OCI-LY1 (cell line): ENCODE measurements around the gene PACRG.

Experiments used
- H2AFZ ChIP-seq: fragments of 200-600 bp; sonication (generic), shearing (Covaris generic); 2 replicates; pipeline ENCODE4 v1.6.0; 2014; ENCODE audit warnings: antibody characterized with exemption, mild to moderate bottlenecking, low read length
- H3F3A ChIP-seq: fragments of 200-600 bp; sonication (generic), shearing (Covaris generic); 2 replicates; pipeline ENCODE4 v1.6.0; 2014; ENCODE audit warnings: mild to moderate bottlenecking, antibody characterized with exemption, low read length, moderate library complexity; ENCODE audit not compliant: insufficient read depth
- H3K27ac ChIP-seq: fragments of 200-600 bp; sonication (generic); 2 replicates; pipeline ENCODE4 v1.5.1; 2014; ENCODE audit warnings: low read length, mixed run types, mild to moderate bottlenecking, low read depth; ENCODE audit not compliant: poor library complexity, severe bottlenecking
- H3K27me3 ChIP-seq: fragments of 200-600 bp; sonication (generic); 2 replicates; pipeline ENCODE4 v1.6.0; 2014; ENCODE audit warnings: antibody characterized with exemption, mild to moderate bottlenecking, low read length, moderate library complexity; ENCODE audit not compliant: insufficient read depth
- H3K36me3 ChIP-seq: fragments of 200-600 bp; sonication (generic); 2 replicates; pipeline ENCODE4 v1.6.1; 2014; ENCODE audit warnings: mild to moderate bottlenecking, antibody characterized with exemption, low read length, moderate library complexity, mixed read lengths; ENCODE audit not compliant: insufficient read depth
- H3K4me1 ChIP-seq: fragments of 200-600 bp; sonication (generic); 2 replicates; pipeline ENCODE4 v1.5.1; 2014; ENCODE audit warnings: mild to moderate bottlenecking, low read length, moderate library complexity; ENCODE audit not compliant: insufficient read depth, severe bottlenecking
- H3K4me2 ChIP-seq: fragments of 200-600 bp; sonication (generic), shearing (Covaris generic); 2 replicates; pipeline ENCODE4 v1.6.1; 2014; ENCODE audit warnings: low read length
- H3K4me3 ChIP-seq: fragments of 200-600 bp; sonication (generic); 2 replicates; pipeline ENCODE4 v1.5.1; 2014; ENCODE audit warnings: low read length, low read depth, mild to moderate bottlenecking, mixed read lengths; ENCODE audit not compliant: poor library complexity, severe bottlenecking
- H3K79me2 ChIP-seq: fragments of 200-600 bp; shearing (Covaris generic); 2 replicates; pipeline ENCODE4 v1.6.1; 2016; ENCODE audit warnings: mixed run types, low read length, mixed read lengths; ENCODE audit not compliant: insufficient read depth
- H3K9ac ChIP-seq: fragments of 200-600 bp; sonication (generic), shearing (Covaris generic); 2 replicates; pipeline ENCODE4 v1.6.1; 2014; ENCODE audit warnings: mild to moderate bottlenecking, low read length, mixed read lengths
- H3K9me2 ChIP-seq: fragments of 200-600 bp; sonication (generic), shearing (Covaris generic); 2 replicates; pipeline ENCODE4 v1.6.1; 2014; ENCODE audit warnings: low read depth, mild to moderate bottlenecking, low read length, mixed read lengths
- H3K9me3 ChIP-seq: fragments of 200-600 bp; shearing (Covaris generic); 2 replicates; pipeline ENCODE4 v1.6.1; 2014; ENCODE audit warnings: low read length, mixed read lengths
- H4K20me1 ChIP-seq: fragments of 200-600 bp; sonication (generic), shearing (Covaris generic); 2 replicates; pipeline ENCODE4 v1.6.0; 2016; ENCODE audit warnings: mild to moderate bottlenecking, low read length; ENCODE audit not compliant: insufficient read depth
- EZH2 ChIP-seq: fragments of 200-600 bp; sonication (generic), shearing (Covaris generic); IDR thresholded peaks from 2 replicates; pipeline ENCODE4 v1.8.0; 2017; ENCODE audit warnings: borderline replicate concordance, mixed run types, mild to moderate bottlenecking, antibody characterized with exemption, low read length, moderate library complexity, mixed read lengths
- TF ChIP-seq, protein P1 (sequence below): fragments of 200-600 bp; sonication (generic), shearing (Covaris generic); IDR thresholded peaks from 2 replicates; pipeline ENCODE4 v1.5.1; 2017; ENCODE audit warnings: mild to moderate bottlenecking, antibody characterized with exemption, low read length, moderate library complexity, mixed read lengths

The PACRG gene

DNA sequence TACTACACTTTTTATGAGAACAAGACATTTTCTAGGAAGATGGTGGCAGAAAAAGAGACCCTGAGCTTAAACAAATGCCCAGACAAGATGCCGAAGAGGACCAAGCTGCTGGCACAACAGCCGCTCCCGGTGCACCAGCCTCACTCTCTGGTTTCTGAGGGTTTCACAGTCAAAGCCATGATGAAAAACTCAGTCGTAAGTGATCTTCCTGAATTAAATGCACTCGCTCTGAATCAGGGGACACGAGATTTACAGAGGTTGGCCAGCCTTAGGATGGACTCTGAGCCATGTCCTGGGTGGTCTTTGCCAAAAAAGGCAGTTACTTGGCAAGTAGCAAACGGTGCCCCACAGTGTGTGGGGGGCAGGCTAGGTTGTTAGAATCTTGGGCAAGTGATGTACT lies 423 bp downstream of the PACRG start:
- Histone ChIP-seq H3K79me2 (no peaks in the 10 kb centered on the region), H3F3A (no peaks in the 10 kb centered on the region), H3K9ac (no peak overlapping the region), H3K9me3 (no peaks in the 10 kb centered on the region), H3K36me3 (no peaks in the 10 kb centered on the region), H4K20me1 (no peaks in the 10 kb centered on the region), H3K27ac (no peak overlapping the region), H2AFZ (no peak overlapping the region), H3K27me3 (no peaks in the 10 kb centered on the region), H3K4me3 (peak overlapping the region; percentile 88), H3K9me2 (no peaks in the 10 kb centered on the region), H3K4me1 (peaks cover 8% of the 10 kb centered on the region), H3K4me2 (peak overlapping the region; percentile 87; the same call in 1 of the 2 replicates)
- TF ChIP-seq EZH2, result no peak
- TF ChIP-seq, protein P1, sequence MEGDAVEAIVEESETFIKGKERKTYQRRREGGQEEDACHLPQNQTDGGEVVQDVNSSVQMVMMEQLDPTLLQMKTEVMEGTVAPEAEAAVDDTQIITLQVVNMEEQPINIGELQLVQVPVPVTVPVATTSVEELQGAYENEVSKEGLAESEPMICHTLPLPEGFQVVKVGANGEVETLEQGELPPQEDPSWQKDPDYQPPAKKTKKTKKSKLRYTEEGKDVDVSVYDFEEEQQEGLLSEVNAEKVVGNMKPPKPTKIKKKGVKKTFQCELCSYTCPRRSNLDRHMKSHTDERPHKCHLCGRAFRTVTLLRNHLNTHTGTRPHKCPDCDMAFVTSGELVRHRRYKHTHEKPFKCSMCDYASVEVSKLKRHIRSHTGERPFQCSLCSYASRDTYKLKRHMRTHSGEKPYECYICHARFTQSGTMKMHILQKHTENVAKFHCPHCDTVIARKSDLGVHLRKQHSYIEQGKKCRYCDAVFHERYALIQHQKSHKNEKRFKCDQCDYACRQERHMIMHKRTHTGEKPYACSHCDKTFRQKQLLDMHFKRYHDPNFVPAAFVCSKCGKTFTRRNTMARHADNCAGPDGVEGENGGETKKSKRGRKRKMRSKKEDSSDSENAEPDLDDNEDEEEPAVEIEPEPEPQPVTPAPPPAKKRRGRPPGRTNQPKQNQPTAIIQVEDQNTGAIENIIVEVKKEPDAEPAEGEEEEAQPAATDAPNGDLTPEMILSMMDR, result no peak

DNA sequence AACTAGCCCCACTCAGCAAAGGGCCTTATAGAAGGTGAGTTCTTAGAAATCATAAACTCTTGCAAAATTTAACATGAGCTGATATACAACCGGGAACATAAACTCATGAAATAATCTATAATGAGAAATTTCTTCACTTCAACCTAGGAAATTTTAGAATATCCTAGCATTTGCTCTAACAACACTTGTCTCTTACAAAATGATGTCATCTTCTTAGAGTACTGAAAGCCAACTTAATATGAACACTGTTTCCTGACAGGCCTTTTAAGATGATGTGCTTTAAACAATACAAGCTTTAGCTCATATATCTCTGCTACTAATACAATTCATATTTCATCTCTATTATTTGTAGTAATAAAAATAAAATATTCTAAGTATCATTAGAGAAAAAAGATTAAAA lies 932 bp downstream of the PACRG start:
- Histone ChIP-seq H2AFZ (no peak overlapping the region), H3F3A (no peaks in the 10 kb centered on the region), H3K9me2 (no peaks in the 10 kb centered on the region), H3K79me2 (no peaks in the 10 kb centered on the region), H3K4me2 (no peak overlapping the region), H3K27ac (no peak overlapping the region), H4K20me1 (no peaks in the 10 kb centered on the region), H3K27me3 (no peaks in the 10 kb centered on the region), H3K9ac (no peak overlapping the region), H3K9me3 (no peaks in the 10 kb centered on the region), H3K36me3 (no peaks in the 10 kb centered on the region), H3K4me3 (no peak overlapping the region), H3K4me1 (peaks cover 8% of the 10 kb centered on the region)
- TF ChIP-seq EZH2, result no peak
- TF ChIP-seq, protein P1, result no peak

DNA sequence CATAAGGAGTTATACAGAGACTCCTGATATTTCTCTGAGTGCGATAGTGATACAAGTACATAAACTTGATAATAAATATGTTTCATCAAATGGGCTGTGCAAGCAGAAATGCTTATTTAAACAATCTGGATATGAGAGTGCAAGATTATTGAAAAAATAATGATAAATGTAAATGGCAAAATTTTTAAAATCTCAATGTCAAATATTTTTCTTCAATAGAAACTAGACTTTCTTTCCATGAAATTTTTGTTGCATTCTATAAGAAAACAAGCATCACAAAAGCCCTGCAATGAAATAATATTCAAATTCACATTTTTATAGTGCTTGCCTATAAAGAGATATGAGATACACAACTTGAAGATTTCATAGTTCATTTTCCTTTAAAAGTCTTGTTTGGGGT lies 2.7 kb downstream of the PACRG start:
- Histone ChIP-seq H3K36me3 (no peaks in the 10 kb centered on the region), H3K4me3 (no peak overlapping the region), H4K20me1 (no peaks in the 10 kb centered on the region), H3K9ac (no peak overlapping the region), H3K9me2 (no peaks in the 10 kb centered on the region), H3K4me2 (no peak overlapping the region), H3K4me1 (peaks cover 8% of the 10 kb centered on the region), H3K9me3 (no peaks in the 10 kb centered on the region), H3F3A (no peaks in the 10 kb centered on the region), H3K27me3 (no peaks in the 10 kb centered on the region), H3K27ac (no peak overlapping the region), H3K79me2 (no peaks in the 10 kb centered on the region), H2AFZ (no peak overlapping the region)
- TF ChIP-seq, protein P1, result no peak
- no peak for TF ChIP-seq EZH2
